Esophagus muscularis mucosa (tissue), 2 donors: ENCODE data around the gene DEPDC4.
"Not testable (repeated sequence)": the region's sequence is repeated elsewhere in the genome, so short reads cannot be mapped to it uniquely, and the experiment has no call there.

ENCODE experiments used
- EP300 ChIP-seq: sonication (generic); formaldehyde crosslinking; IDR thresholded peaks from one replicate; pipeline ENCODE4 v1.6.1; 2017; ENCODE audit warnings: antibody characterized with exemption
- POLR2A ChIP-seq: fragments of 450-650 bp; IDR thresholded peaks from one replicate; pipeline ENCODE4 v1.6.1; 2017; ENCODE audit warnings: antibody characterized with exemption, moderate library complexity, mild to moderate bottlenecking, low read depth

GRCh38 chr12:100265107-100265506 is 1.8 kb downstream of the DEPDC4 start:
- TF ChIP-seq POLR2A, EP300: not testable (repeated sequence)
